GM19240 (cell line): Measurements from ENCODE around the gene POLR3B.
"Not testable (repeated sequence)": the region's sequence is repeated elsewhere in the genome, so short reads cannot be mapped to it uniquely, and the experiment has no call there.

Experiments used
- DNase-seq: peaks from one replicate; pipeline ENCODE4 v3.0.0; 2011; ENCODE audit warnings: low spot score; ENCODE audit not compliant: insufficient read length

Gene POLR3B

GRCh38 chr12:106357549-106358395, at the start of gene POLR3B:
TSS of gene POLR3B (plus strand) at chr12:106357748. CDS start at chr12:106357880, 132 bp downstream.
- DNase-seq, result peak; percentile 86

- DNase-seq, result no peak
Measured at GRCh38 chr12:106308121-106308520, 49.4 kb upstream of the POLR3B start.

- DNase-seq, result no peak
Measured at GRCh38 chr12:106308611-106309010, 48.9 kb upstream of the POLR3B start.

- no peak for DNase-seq
Measured at GRCh38 chr12:106309671-106310505, 47.7 kb upstream of the POLR3B start.

GRCh38 chr12:106310687-106311086, 46.9 kb upstream of the POLR3B start:
- no peak for DNase-seq

GRCh38 chr12:106311139-106311538, 46.4 kb upstream of the POLR3B start:
- DNase-seq, result no peak

- not testable (repeated sequence) for DNase-seq
Measured at GRCh38 chr12:106313413-106313812, 44.1 kb upstream of the POLR3B start.

- DNase-seq, result no peak
Measured at GRCh38 chr12:106315523-106315922, 42.0 kb upstream of the POLR3B start.

- no peak for DNase-seq
Measured at GRCh38 chr12:106317406-106318082, 40.0 kb upstream of the POLR3B start.

- DNase-seq, result no peak
Measured at GRCh38 chr12:106321139-106321850, 36.3 kb upstream of the POLR3B start.

- DNase-seq, result no peak
Measured at GRCh38 chr12:106323537-106323936, 34.0 kb upstream of the POLR3B start.

- DNase-seq, result no peak
Measured at GRCh38 chr12:106327309-106327869, 30.2 kb upstream of the POLR3B start.

- no peak for DNase-seq
Measured at GRCh38 chr12:106328735-106329134, 28.8 kb upstream of the POLR3B start.

GRCh38 chr12:106329231-106329982, 28.1 kb upstream of the POLR3B start:
- no peak for DNase-seq

- DNase-seq, result no peak
Measured at GRCh38 chr12:106331599-106331998, 25.9 kb upstream of the POLR3B start.

- no peak for DNase-seq
Measured at GRCh38 chr12:106332536-106332935, 25.0 kb upstream of the POLR3B start.

GRCh38 chr12:106333010-106333409, 24.5 kb upstream of the POLR3B start:
- DNase-seq, result no peak

- DNase-seq, result no peak
Measured at GRCh38 chr12:106333756-106334155, 23.8 kb upstream of the POLR3B start.

GRCh38 chr12:106341086-106341877, 16.3 kb upstream of the POLR3B start:
- DNase-seq, result no peak
